Mucosa of rectum (tissue), 2 donors: Measurements from ENCODE around the gene GDPD4.

ENCODE experiments used
- H3K27ac ChIP-seq, 2 donors: one replicate each; pipeline ENCODE4 v1.7.0; 2013; ENCODE audit warnings: inconsistent platforms in 2 of 2, low read depth in 2 of 2, low read length in 2 of 2
- H3K27me3 ChIP-seq, 2 donors: one replicate each; pipeline ENCODE4 v1.7.0; 2013; ENCODE audit warnings: low read length in 2 of 2; ENCODE audit not compliant: control insufficient read depth in 2 of 2, insufficient read depth in 2 of 2
- H3K36me3 ChIP-seq, 2 donors: one replicate each; pipeline ENCODE4 v1.7.0; 2013; ENCODE audit warnings: low read length in 2 of 2; ENCODE audit not compliant: control insufficient read depth in 2 of 2, insufficient read depth in 2 of 2
- H3K4me1 ChIP-seq, 2 donors: one replicate each; pipeline ENCODE4 v1.7.0; 2013; ENCODE audit warnings: low read length in 2 of 2, mild to moderate bottlenecking in 1 of 2; ENCODE audit not compliant: control insufficient read depth in 2 of 2, insufficient read depth in 2 of 2
- H3K4me3 ChIP-seq, 2 donors: one replicate each; pipeline ENCODE4 v1.7.0; 2013; ENCODE audit warnings: low read length in 2 of 2
- H3K9ac ChIP-seq, 2 donors: one replicate each; pipeline ENCODE4 v1.7.0; 2013; ENCODE audit warnings: low read length in 2 of 2, low read depth in 1 of 2, mild to moderate bottlenecking in 1 of 2
- H3K9me3 ChIP-seq, 2 donors: one replicate each; pipeline ENCODE4 v1.7.0; 2013; ENCODE audit warnings: low read length in 2 of 2; ENCODE audit not compliant: control insufficient read depth in 2 of 2
- donor health status: healthy.
- donor health status: Normal muscosa, but diverticular disease.

The GDPD4 gene

GRCh38 chr11:77250881-77251640 lies 50.4 kb downstream of the GDPD4 start:
- Histone ChIP-seq H3K9ac (no peak overlapping the region), H3K4me3 (no peak overlapping the region), H3K27ac (no peak overlapping the region), H3K4me1 (peaks cover 0 to 8% of the 10 kb centered on the region in 2 donors), H3K9me3 (no peaks in the 10 kb centered on the region), H3K27me3 (no peaks in the 10 kb centered on the region), H3K36me3 (no peaks in the 10 kb centered on the region)

DNA sequence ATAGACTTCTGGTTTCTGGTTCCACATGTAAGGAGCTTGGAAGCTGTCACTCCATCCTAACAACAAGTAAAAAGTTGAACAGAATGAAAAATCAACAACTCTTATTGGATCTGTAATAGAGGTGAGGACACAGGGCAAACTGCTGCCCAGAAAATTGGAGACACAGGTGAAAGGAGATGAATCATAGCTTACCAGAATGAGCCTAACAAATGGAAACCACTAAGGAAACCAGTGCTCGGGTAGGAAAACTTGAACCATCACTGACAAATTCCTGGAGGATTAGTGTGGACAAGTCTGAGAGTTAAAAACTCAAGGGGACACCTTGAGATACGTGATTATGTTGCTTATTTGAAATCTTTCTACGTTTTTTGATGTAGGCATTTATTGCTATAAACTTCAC lies 52.1 kb downstream of the GDPD4 start:
- Histone ChIP-seq H3K27ac (no peak overlapping the region), H3K36me3 (no peaks in the 10 kb centered on the region), H3K9ac (no peak overlapping the region), H3K4me3 (no peak overlapping the region), H3K27me3 (no peaks in the 10 kb centered on the region), H3K9me3 (no peaks in the 10 kb centered on the region), H3K4me1 (peaks cover 0 to 8% of the 10 kb centered on the region in 2 donors)

DNA sequence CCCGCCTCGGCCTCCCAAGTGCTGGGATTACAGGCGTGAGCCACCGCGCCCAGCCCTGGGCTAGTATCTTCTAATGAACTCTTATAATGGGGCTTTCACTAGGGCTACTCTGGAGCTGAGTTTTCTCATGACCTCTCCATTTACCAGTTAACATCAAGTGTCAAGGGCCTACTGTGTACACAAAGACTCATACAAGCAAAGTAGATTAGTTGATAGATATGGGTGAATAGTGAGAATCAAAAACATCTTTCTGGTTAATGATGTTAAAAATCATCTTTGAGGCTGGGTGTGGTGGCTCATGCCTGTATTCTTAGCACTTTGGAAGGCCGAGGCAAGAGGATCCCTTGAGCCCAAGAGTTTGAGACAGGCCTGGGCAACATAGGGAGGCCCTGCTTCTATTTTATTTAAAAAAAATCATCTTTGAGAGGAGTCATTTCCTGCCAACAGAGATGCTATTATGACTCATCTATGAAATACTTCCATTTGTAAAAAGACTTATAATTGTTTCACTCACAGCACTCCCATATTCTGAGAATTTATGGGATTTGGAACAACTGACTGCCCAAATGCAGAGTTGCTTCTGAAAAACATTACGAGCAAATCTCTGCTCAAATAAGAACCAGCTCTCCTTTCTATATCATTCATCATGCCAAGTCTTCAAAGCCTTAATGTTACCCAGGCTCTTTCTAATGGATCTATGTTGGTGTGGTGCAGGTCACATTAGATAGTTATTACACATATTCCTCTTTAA lies 57.0 kb downstream of the GDPD4 start:
- Histone ChIP-seq H3K27ac (no peak overlapping the region), H3K4me1 (peaks cover 0 to 6% of the 10 kb centered on the region in 2 donors), H3K4me3 (no peak overlapping the region), H3K9ac (no peak overlapping the region), H3K9me3 (no peaks in the 10 kb centered on the region), H3K27me3 (no peaks in the 10 kb centered on the region), H3K36me3 (no peaks in the 10 kb centered on the region)

DNA sequence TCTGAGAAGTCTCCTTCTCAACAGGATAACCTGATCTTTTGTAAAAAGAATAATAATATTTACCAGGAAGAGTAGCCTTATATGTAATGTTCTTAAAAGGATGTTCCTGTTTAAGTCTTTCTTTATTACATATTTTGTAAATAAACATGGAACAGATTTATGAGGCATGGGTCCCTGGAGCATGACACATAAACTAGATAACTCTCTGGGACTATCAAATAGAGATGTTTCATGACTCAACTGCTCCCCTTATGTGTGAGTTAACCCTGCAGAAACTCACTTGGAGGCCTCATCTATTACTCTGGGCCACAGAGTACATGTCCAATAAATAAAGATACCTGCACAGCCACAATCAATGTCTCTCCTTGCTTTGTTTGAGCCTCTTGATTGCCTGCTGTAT lies 64.6 kb downstream of the GDPD4 start:
- no peaks in the 10 kb centered on the region for H3K9me3 ChIP-seq
- H3K27me3 ChIP-seq = no peaks in the 10 kb centered on the region
- no peaks in the 10 kb centered on the region for H3K36me3 ChIP-seq
- no peak overlapping the region for H3K27ac ChIP-seq
- H3K4me1 ChIP-seq = no peaks in the 10 kb centered on the region
- H3K4me3 ChIP-seq = no peak overlapping the region
- H3K9ac ChIP-seq = no peak overlapping the region

GRCh38 chr11:77233011-77233410 lies 68.5 kb downstream of the GDPD4 start:
- Histone ChIP-seq H3K27me3 (no peaks in the 10 kb centered on the region), H3K4me1 (no peaks in the 10 kb centered on the region), H3K4me3 (no peak overlapping the region), H3K27ac (no peak overlapping the region), H3K9ac (no peak overlapping the region), H3K36me3 (no peaks in the 10 kb centered on the region), H3K9me3 (no peaks in the 10 kb centered on the region)

DNA sequence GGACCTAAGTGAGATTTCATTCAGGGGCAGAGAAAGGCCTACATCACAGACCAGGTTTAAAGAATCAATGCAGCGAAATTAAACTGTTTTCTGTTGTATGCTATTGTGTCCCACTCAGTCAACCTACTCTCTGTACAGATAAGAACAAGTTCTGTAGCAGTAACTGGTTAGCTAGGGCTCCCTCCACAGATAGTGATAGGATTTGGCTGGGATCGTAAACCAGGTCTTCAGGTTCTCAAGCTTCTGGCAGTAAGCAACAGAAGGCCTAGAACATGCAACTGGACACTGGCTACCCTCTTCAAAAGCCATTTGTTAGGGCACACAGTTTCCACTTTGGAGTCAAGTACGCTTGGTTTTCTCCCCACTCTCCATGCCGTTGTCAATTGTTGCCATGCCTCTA lies 69.2 kb downstream of the GDPD4 start:
- H3K4me3 ChIP-seq = no peak overlapping the region
- no peaks in the 10 kb centered on the region for H3K27me3 ChIP-seq
- H3K9me3 ChIP-seq = no peaks in the 10 kb centered on the region
- no peak overlapping the region for H3K27ac ChIP-seq
- H3K36me3 ChIP-seq = no peaks in the 10 kb centered on the region
- H3K4me1 ChIP-seq = no peaks in the 10 kb centered on the region
- no peak overlapping the region for H3K9ac ChIP-seq

GRCh38 chr11:77231800-77232199 lies 69.7 kb downstream of the GDPD4 start:
- H3K4me1 ChIP-seq = no peaks in the 10 kb centered on the region
- H3K9me3 ChIP-seq = no peaks in the 10 kb centered on the region
- no peaks in the 10 kb centered on the region for H3K27me3 ChIP-seq
- no peak overlapping the region for H3K9ac ChIP-seq
- H3K27ac ChIP-seq = no peak overlapping the region
- H3K4me3 ChIP-seq = no peak overlapping the region
- no peaks in the 10 kb centered on the region for H3K36me3 ChIP-seq

- H3K9ac ChIP-seq = no peak overlapping the region
- no peaks in the 10 kb centered on the region for H3K4me1 ChIP-seq
- no peaks in the 10 kb centered on the region for H3K36me3 ChIP-seq
- H3K27me3 ChIP-seq = no peaks in the 10 kb centered on the region
- H3K27ac ChIP-seq = no peak overlapping the region
- no peak overlapping the region for H3K4me3 ChIP-seq
- no peaks in the 10 kb centered on the region for H3K9me3 ChIP-seq
Measured at GRCh38 chr11:77230878-77231605, 70.4 kb downstream of the GDPD4 start.

GRCh38 chr11:77223797-77224196 lies 77.7 kb downstream of the GDPD4 start:
- H3K36me3 ChIP-seq = no peaks in the 10 kb centered on the region
- H3K4me3 ChIP-seq = no peak overlapping the region
- no peaks in the 10 kb centered on the region for H3K27me3 ChIP-seq
- H3K4me1 ChIP-seq = no peaks in the 10 kb centered on the region
- no peak overlapping the region for H3K9ac ChIP-seq
- no peak overlapping the region for H3K27ac ChIP-seq
- no peaks in the 10 kb centered on the region for H3K9me3 ChIP-seq

GRCh38 chr11:77217156-77217555 lies 84.3 kb downstream of the GDPD4 start:
- H3K4me3 ChIP-seq = no peak overlapping the region
- H3K4me1 ChIP-seq = no peaks in the 10 kb centered on the region
- H3K27me3 ChIP-seq = no peaks in the 10 kb centered on the region
- no peaks in the 10 kb centered on the region for H3K9me3 ChIP-seq
- H3K27ac ChIP-seq = no peak overlapping the region
- no peaks in the 10 kb centered on the region for H3K36me3 ChIP-seq
- H3K9ac ChIP-seq = no peak overlapping the region
